ENCODE results near the gene COL5A3. TPM values are rescaled to one million over a fixed set of nuclear protein-coding genes. Genes with fewer than 3 reads are reported as not detected.
A peak's percentile ranks its signal among the peaks of the same experiment; 100 is the strongest.

COL5A3 gene
- total and polyA plus RNA-seq, 2 of the 13 experiments (the other 11 are each of a cell fraction or from before 2014, with no cell fraction given): 0.02 TPM; not detected in 1

DNA sequence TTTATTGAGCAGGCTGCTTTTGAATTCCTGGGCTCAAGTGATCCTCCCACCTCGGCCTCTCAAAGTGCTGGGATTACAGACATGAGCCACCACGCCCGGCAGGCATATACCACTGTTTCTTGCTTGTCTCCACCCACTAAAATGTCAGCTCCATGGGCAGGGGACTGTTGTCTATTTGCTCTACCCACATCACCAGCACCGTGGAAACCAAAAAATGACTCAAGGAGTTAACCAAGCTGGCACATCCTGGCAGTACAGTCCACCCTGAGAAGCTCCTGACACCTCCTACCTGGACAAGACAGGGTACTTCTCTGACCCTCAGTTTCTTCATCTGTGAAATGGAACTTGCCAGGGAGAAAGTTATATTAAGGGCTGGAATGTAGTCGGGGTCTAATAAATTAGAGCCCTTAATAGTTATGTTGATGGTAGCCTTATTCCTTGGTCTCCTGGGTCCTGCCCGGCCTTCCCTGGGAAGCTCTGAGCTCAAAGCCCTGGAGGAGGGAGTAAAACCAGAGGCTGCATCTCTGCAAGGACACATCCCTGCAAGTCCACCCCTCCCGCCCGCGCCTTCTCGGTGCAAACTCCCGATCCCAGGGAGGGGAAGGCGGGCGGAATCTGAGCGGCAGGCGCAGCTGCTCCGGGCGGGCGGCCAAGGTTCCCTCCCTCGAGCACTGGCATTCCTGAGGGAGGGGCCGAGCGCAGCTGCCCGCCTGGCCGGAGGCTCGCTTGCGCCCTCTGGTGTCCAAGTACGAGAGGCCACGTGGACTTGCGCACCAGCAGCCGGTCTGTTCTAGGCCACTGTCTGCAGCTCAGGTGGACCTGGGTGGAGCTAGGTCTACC is 17.1 kb upstream of the COL5A3 start (continued):
- TF ChIP-seq HMG20A (CRISPR knock-in tag; IDR thresholded peaks at IDR 0.05; ENCODE audit: borderline replicate concordance) (peak; percentile 53; the same call in 1 of the 2 replicates), KLF16 (CRISPR knock-in tag; IDR thresholded peaks at IDR 0.05) (peak in 1 of 2 experiments; percentile 46; a peak in 1 of 4 replicates), GATAD1 (CRISPR knock-in tag; IDR thresholded peaks at IDR 0.05) (peak; percentile 60), ETV5 (CRISPR knock-in tag; IDR thresholded peaks at IDR 0.05; ENCODE audit: borderline replicate concordance) (peak; percentile 74), SP4 (CRISPR knock-in tag; IDR thresholded peaks at IDR 0.05) (0 out of 2 replicates have a peak, but pooled peaks have one; percentile 47), NRL (CRISPR knock-in tag; IDR thresholded peaks at IDR 0.05; ENCODE audit: borderline replicate concordance) (0 out of 2 replicates have a peak, but pooled peaks have one; percentile 56), SAP130 (CRISPR knock-in tag; IDR thresholded peaks at IDR 0.05; ENCODE audit: low read depth) (peak; percentile 85), SALL2 (CRISPR knock-in tag; IDR thresholded peaks at IDR 0.05) (0 out of 2 replicates have a peak, but pooled peaks have one; percentile 82), HOXA7 (CRISPR knock-in tag; IDR thresholded peaks at IDR 0.05) (no peak), ZNF224 (CRISPR knock-in tag; IDR thresholded peaks at IDR 0.05) (no peak), MED1 (CRISPR knock-in tag; IDR thresholded peaks at IDR 0.05) (peak; percentile 64), BRCA1 (CRISPR knock-in tag; IDR thresholded peaks at IDR 0.05) (no peak)
- TF ChIP-seq, protein P1, sequence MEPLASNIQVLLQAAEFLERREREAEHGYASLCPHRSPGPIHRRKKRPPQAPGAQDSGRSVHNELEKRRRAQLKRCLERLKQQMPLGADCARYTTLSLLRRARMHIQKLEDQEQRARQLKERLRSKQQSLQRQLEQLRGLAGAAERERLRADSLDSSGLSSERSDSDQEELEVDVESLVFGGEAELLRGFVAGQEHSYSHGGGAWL (CRISPR knock-in tag; IDR thresholded peaks at IDR 0.05): peak; percentile 73
- TF ChIP-seq, protein P2, sequence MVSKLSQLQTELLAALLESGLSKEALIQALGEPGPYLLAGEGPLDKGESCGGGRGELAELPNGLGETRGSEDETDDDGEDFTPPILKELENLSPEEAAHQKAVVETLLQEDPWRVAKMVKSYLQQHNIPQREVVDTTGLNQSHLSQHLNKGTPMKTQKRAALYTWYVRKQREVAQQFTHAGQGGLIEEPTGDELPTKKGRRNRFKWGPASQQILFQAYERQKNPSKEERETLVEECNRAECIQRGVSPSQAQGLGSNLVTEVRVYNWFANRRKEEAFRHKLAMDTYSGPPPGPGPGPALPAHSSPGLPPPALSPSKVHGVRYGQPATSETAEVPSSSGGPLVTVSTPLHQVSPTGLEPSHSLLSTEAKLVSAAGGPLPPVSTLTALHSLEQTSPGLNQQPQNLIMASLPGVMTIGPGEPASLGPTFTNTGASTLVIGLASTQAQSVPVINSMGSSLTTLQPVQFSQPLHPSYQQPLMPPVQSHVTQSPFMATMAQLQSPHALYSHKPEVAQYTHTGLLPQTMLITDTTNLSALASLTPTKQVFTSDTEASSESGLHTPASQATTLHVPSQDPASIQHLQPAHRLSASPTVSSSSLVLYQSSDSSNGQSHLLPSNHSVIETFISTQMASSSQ (IDR thresholded peaks at IDR 0.05; ENCODE audit: low read depth): no peak
- TF ChIP-seq, protein P2 (CRISPR knock-in tag; IDR thresholded peaks at IDR 0.05; ENCODE audit: borderline replicate concordance): peak; percentile 55; the same call in 1 of the 2 replicates
- TF ChIP-seq, protein P3, sequence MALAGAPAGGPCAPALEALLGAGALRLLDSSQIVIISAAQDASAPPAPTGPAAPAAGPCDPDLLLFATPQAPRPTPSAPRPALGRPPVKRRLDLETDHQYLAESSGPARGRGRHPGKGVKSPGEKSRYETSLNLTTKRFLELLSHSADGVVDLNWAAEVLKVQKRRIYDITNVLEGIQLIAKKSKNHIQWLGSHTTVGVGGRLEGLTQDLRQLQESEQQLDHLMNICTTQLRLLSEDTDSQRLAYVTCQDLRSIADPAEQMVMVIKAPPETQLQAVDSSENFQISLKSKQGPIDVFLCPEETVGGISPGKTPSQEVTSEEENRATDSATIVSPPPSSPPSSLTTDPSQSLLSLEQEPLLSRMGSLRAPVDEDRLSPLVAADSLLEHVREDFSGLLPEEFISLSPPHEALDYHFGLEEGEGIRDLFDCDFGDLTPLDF (CRISPR knock-in tag; IDR thresholded peaks at IDR 0.05): 0 out of 2 replicates have a peak, but pooled peaks have one; percentile 15
- TF ChIP-seq, protein P4, sequence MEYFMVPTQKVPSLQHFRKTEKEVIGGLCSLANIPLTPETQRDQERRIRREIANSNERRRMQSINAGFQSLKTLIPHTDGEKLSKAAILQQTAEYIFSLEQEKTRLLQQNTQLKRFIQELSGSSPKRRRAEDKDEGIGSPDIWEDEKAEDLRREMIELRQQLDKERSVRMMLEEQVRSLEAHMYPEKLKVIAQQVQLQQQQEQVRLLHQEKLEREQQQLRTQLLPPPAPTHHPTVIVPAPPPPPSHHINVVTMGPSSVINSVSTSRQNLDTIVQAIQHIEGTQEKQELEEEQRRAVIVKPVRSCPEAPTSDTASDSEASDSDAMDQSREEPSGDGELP (IDR thresholded peaks at IDR 0.05; ENCODE audit: borderline replicate concordance, low read depth): peak; percentile 93; the same call in 1 of the 2 replicates
- TF ChIP-seq, protein P5, sequence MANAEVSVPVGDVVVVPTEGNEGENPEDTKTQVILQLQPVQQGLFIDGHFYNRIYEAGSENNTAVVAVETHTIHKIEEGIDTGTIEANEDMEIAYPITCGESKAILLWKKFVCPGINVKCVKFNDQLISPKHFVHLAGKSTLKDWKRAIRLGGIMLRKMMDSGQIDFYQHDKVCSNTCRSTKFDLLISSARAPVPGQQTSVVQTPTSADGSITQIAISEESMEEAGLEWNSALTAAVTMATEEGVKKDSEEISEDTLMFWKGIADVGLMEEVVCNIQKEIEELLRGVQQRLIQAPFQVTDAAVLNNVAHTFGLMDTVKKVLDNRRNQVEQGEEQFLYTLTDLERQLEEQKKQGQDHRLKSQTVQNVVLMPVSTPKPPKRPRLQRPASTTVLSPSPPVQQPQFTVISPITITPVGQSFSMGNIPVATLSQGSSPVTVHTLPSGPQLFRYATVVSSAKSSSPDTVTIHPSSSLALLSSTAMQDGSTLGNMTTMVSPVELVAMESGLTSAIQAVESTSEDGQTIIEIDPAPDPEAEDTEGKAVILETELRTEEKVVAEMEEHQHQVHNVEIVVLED (CRISPR knock-in tag; IDR thresholded peaks at IDR 0.05; ENCODE audit: borderline replicate concordance): peak; percentile 60; the same call in 1 of the 2 replicates
- TF ChIP-seq, protein P6, sequence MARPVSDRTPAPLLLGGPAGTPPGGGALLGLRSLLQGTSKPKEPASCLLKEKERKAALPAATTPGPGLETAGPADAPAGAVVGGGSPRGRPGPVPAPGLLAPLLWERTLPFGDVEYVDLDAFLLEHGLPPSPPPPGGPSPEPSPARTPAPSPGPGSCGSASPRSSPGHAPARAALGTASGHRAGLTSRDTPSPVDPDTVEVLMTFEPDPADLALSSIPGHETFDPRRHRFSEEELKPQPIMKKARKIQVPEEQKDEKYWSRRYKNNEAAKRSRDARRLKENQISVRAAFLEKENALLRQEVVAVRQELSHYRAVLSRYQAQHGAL (CRISPR knock-in tag; IDR thresholded peaks at IDR 0.05; ENCODE audit: not compliant biosample characterization): no peak
